HG02642 (cell line): ENCODE data around the gene LPCAT4.
"Not testable (repeated sequence)": the region's sequence is repeated elsewhere in the genome, so short reads cannot be mapped to it uniquely, and the experiment has no call there.

Experiments used
- ATAC-seq: cut with Tn5 transposase; IDR thresholded peaks from one replicate; pipeline ENCODE4 v1.9.1; 2021; ENCODE audit warnings: mild to moderate bottlenecking; ENCODE audit not compliant: unreplicated experiment, poor library complexity

The LPCAT4 gene

DNA sequence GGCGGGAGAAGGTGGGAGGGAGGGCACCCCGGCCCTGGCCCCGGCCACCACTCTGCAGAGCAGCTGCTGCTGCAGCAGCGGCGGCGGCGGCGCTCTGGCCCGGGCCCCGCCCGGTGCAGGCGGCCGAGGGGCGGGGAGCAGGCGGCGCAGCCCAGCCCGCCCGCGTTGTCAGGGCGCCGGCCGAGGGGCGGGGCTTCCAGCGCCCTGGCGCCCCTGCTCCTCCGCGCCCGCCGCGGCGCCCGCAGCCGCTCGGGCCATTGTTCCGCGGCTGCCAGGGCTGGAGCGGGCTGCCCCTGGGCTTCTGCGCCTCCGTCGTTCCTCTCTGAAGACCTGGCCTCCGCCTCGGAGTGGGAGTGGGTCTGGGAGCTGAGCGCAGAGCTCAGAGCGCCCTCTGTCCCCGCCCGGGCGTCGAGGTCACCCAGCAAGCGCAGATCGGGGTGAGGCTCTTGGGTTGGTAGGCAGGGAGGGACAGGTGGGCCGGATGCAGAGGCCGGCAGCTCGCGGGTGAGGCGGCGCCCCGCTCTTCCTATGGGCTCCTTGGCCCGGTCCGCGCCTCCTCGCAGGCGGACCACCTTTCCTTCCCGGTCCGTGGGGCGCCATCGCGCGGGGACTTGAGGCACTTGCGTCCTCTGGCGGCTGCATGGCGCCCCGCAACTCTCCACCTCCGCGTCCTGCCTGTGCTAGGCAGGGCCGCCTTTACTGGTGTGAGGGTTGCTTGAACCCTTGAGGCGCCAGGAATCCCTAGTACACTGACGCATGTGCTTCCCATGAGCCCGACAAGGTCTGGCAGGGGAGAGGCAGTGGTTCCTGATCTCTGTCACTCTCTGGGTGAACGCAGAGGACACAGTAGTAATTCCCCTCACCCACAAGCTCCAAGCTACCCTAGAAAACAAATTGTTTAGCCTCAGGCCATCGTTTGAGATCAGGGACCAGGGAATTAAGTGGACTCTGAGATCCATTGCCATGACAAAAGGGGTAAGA, at the start of gene LPCAT4:
TSS of gene LPCAT4 (minus strand) at position 96 of the 981 bp plus-strand sequence. CDS start 96 bp downstream, outside the sequence.
- peak; percentile 88 for ATAC-seq

DNA sequence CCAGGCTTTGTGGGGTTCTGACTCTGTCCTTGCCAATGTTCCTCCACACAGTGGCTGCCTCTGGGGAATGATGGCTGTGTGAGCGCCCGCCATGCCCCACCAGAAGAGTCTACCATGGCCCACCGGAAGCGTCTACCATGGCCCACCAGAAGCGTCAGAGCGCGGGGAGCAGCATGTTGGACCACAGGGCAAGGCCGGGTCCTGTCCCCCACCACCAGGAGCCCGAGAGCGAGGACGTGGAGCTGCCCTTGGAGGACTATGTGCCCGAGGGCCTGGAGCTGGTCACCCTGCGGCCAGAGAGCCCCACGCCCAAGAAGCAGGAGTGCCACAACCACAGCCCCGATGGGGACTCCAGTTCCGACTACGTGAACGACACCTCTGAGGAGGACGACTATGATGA, 42.5 kb upstream of the LPCAT4 start:
- not testable (repeated sequence) for ATAC-seq

- ATAC-seq = not testable (repeated sequence)
Measured at GRCh38 chr15:34408973-34409372, 42.0 kb upstream of the LPCAT4 start.

- ATAC-seq = peak; percentile 46
Measured at GRCh38 chr15:34403899-34404298, 36.9 kb upstream of the LPCAT4 start.

DNA sequence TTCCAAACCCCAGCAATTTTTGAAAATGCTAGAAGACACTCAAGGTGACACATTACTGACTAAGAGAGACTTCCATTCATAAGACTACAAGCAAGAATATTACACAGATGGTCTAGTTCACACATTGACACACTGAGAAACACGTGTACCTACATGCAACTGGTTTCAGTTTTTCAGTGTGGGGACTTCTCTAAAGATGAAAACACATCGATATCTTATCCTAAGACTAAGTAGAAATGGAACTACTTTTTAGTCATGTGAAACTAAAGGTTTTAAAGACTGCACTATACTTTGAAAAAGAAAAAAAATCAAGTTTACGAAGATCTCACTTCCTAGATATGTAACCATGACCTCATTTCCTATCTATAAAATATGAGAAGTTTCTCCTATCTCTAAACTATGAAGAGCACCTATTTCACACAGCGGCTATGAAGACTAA, 36.2 kb upstream of the LPCAT4 start:
- peak; percentile 59 for ATAC-seq

DNA sequence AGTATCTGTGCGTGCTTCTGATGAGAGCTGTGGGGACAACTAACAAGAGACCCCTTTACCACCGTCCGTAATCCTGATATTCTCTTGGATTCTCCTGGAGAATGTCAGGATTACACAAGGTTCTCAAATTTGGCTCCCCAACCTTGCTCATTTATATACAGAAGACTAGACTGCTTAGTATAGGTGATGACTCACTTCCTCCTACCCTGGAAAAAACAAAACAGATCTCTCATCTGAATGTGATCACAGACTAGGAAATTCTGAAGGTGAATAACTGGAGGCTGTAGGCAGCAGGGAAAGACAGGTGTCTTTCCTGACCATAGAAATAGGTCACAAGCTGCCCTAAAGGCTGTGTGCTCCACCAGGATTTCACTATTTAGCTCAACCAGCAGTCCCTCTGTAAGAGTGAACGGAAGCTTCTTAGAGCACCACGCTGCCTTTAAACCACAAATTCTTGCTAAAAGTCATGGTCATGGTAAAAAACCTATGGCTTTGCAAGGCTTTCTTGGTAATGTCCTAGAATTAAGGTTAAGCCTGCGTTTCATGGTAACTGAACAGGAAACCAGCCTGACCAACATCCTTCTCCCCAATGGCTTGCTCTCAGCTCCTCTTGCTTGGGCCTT, 30.8 kb upstream of the LPCAT4 start:
- not testable (repeated sequence) for ATAC-seq

DNA sequence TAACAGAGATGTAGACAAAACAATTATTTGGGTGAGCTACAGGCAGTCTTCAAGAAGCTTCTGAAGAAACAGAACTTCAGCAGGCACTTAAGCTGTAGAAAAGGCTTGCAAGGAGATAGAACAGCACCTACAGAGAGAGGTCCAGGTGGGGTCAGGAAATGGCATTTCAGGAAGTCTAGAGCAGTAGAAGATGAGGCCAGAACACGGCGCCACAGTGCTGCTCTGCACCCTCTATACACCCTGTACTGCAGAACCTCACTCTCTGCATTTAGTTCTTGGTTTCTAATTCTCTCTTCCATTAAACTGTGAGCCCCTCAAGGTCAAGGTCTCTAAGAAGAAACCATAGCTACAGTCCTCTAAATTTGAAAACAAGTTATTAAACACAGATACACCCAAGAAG, 26.0 kb upstream of the LPCAT4 start:
- not testable (repeated sequence) for ATAC-seq

- not testable (repeated sequence) for ATAC-seq
Measured at GRCh38 chr15:34389594-34390086, 22.6 kb upstream of the LPCAT4 start.

- ATAC-seq = not testable (repeated sequence)
Measured at GRCh38 chr15:34381829-34382521, 15.0 kb upstream of the LPCAT4 start.

DNA sequence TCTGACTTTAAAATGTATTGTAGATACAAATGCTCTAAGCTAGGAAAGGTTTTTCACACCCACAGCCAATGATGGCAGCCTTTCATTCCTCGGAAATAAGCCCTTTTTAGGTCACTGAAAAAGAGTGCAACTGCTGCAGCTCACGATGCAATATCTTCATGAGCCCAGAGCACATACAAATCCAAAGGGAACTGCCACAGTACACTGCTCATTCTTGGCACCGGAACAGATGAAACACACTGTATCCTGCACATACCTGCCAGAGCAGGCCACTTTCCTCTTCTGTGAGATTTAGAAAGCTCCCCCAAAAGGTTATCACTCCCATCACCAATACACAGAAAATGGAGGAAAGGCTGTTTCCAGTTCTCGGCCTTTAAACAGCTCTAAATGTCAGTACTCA, 13.5 kb upstream of the LPCAT4 start:
- ATAC-seq = not testable (repeated sequence)

- no peak for ATAC-seq
Measured at GRCh38 chr15:34376856-34377255, 9.9 kb upstream of the LPCAT4 start.

- not testable (repeated sequence) for ATAC-seq
Measured at GRCh38 chr15:34375541-34375940, 8.5 kb upstream of the LPCAT4 start.

GRCh38 chr15:34374816-34375215, 7.8 kb upstream of the LPCAT4 start:
- no peak for ATAC-seq

DNA sequence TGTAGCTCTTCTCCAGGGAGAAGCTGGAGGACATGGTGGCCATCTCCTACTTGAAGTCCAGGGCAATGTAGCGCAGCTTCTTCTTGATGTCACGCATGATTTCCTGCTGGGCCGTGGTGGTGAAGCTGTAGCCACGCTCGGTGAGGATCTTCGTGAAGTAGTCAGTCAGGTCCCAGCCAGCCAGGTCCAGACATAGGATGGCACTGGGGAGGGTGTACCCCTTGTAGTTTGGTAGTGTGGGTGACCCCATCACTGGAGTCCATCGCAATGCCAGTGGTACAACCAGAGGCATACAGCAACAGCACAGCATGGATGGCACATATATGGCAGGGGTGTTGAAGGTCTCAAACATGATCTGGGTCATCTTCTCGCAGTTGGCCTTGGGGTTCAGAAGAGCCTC, 7.0 kb upstream of the LPCAT4 start:
- ATAC-seq = no peak

- no peak for ATAC-seq
Measured at GRCh38 chr15:34370643-34371042, 3.6 kb upstream of the LPCAT4 start.

DNA sequence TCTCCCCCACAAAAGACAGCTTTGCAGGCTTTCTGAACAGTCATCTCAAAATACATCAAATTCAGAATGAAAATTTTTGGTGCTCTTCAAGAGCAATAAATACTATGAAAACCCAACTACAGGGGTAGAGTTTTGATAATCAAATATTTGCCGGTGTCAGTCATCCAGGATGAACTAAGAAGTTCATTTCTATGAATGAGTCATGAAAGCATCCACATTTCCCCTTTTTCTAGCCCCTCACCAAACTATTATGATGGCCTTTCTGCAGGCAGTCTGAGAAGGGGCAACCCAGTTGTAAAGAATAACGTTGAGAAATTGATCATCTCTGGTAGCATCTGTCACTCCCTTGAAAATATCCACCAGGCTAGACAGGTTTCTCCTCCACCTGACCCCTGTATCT, 3.1 kb upstream of the LPCAT4 start:
- no peak for ATAC-seq

DNA sequence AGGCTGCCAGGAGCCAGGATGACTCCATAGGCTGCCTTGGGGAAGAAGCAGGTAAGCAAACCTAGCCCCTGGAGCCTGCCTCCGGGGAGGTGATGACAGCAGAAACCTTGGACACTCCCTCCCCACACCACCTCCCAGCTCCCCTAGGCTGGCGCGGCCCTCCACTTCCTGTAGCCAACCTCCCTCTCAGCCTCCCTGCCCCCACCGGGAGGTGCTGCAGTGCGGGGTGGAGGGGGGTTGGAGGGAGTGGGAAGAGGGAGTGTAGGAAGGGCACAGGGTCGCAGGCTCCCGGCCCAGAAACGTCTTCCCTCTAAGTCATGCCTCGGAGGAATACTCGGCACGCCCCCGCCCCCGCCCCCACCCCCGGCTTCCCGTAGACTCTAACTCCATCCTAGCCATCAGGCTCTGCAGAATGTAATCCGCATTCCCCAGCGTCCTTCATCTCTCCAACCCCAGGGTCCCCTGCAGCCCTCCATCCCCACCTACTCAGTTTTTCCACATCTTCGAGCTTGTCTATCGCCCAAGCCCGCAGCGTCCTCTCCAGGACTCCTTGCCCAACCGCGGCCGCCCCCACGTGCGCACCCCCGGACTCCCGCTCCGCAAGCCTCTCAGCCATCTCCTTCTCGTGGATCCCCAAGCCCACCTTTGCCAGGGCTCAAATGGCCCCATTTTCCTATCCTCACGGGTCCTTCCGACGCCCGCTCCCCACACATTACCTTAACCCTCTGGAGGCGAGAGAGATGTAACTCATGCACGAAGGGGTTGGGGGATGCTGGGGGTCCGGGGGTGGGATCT, 528 bp downstream of the LPCAT4 start:
- no peak for ATAC-seq

DNA sequence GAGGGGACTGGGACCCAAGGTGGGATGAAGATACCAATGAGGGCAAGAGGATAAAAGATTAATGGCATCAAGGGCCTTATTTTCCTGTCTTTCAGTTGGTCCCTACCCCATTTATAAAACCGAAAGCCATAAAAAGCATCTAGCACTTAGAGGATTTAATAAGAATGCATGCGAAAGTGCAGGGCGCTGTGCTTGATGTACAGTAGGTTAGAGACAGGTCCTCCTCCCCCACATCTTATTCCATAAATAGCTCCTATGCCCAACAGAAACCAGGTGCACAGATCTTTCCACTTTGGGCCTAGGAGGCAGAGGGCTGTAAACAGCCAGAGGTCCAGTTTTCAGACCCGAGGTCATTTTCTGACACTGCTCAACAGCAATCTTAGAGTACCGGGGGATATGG, 1.2 kb downstream of the LPCAT4 start:
- no peak for ATAC-seq

DNA sequence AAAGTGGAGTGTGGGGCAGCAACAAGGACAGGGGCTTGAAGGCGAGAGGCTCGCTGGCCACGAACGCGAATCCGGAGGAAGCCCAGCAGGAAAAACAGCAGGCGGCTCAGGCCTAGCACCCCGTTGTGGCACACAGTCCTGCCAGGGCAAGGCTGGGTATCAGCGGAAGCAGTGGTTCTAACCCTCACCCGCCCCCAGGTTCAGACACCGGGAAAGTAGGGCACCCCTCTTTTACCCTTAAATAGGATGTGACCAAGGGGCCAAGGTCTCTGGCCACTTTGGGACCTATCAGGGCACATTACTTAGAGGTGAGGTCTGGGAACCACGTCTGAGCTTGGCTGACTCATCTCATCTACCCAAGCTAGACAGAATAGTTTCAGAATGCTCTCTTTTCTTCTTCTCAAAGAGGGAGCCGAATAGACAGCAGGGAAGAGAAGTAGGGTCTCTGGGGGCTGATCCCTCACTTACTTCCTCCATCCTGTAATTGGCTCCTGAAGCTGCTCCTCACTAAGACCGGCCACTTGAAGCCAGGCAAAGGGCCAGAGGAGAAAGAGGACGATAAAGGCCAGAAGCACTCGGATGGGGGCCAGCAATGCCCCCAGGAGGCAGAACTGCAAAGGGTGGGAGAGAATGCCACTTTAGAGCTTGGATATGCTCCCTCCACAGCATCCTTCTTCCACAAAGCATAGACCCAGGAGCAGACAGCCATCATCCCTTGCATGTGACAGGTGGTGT, 1.7 kb downstream of the LPCAT4 start:
- no peak for ATAC-seq
